SK-N-SH (cell line): ENCODE results near the gene CCDC116. TPM values are rescaled to one million over a fixed set of nuclear protein-coding genes. Genes with fewer than 3 reads are reported as not detected.

Experiments used
- CTCF ChIA-PET: fragments of 300-600, 350-600 bp; formaldehyde crosslinking; extraction: SDS; loops from one replicate; lab custom pipeline; 2021; lab: Yijun Ruan, JAX
- POLR2A ChIA-PET: fragments of 350-600 bp; sonication (Branson Sonifier 250); formaldehyde crosslinking; extraction: SDS; loops from one replicate; lab custom pipeline; 2020; ENCODE audit warnings: antibody characterized with exemption, inconsistent platforms; lab: Yijun Ruan, JAX
- DNase-seq: peaks from one replicate; pipeline ENCODE4 v3.0.0; 2012
- H2AFZ ChIP-seq: fragments of 200-600 bp; sonication (generic); 2 replicates; pipeline ENCODE4 v1.8.1; 2016; ENCODE audit warnings: antibody characterized with exemption, mild to moderate bottlenecking, low read depth
- H3F3A ChIP-seq: fragments of 200-600 bp; sonication (generic); replicated peaks from 2 replicates; pipeline ENCODE3; 2016; ENCODE audit warnings: antibody characterized with exemption, mild to moderate bottlenecking; ENCODE audit not compliant: insufficient read depth
- H3K27ac ChIP-seq, 2 experiments: fragments of 200-500 bp in 1 of 2; fragments of 200-600 bp in 1 of 2; sonication (Bioruptor generic) in 1 of 2; sonication (generic), shearing (Covaris generic) in 1 of 2; 2 replicates each; pipeline versions ENCODE4 v1.5.1 to v1.6.1; 2014 to 2016; ENCODE audit warnings: low read depth in 2 of 2, inconsistent platforms in 1 of 2, low read length in 1 of 2, mild to moderate bottlenecking in 1 of 2, mixed read lengths in 1 of 2
- H3K27me3 ChIP-seq: fragments of 200-600 bp; sonication (generic), shearing (Covaris generic); 2 replicates; pipeline ENCODE4 v1.6.1; 2016; ENCODE audit warnings: mixed run types; ENCODE audit not compliant: insufficient read depth
- H3K36me3 ChIP-seq, 2 experiments: fragments of 200-500 bp in 1 of 2; fragments of 200-600 bp in 1 of 2; sonication (Bioruptor generic) in 1 of 2; sonication (generic) in 1 of 2; replicated peaks in 1 of 2; 2 replicates each; pipeline versions ENCODE3 to v1.5.1; 2014 to 2016; ENCODE audit warnings: low read length in 1 of 2, mild to moderate bottlenecking in 1 of 2; ENCODE audit not compliant: insufficient read depth in 2 of 2, control insufficient read depth in 1 of 2
- H3K4me1 ChIP-seq, 2 experiments: fragments of 200-500 bp in 1 of 2; fragments of 200-600 bp in 1 of 2; sonication (Bioruptor generic) in 1 of 2; sonication (generic), shearing (Covaris generic) in 1 of 2; 2 replicates each; pipeline versions ENCODE4 v1.5.1 to v1.6.1; 2014 to 2016; ENCODE audit warnings: low read depth in 1 of 2, low read length in 1 of 2, mixed run types in 1 of 2; ENCODE audit not compliant: insufficient read depth in 2 of 2, control insufficient read depth in 1 of 2
- H3K4me2 ChIP-seq: fragments of 200-600 bp; sonication (generic), shearing (Covaris generic); 2 replicates; pipeline ENCODE4 v1.6.1; 2017; ENCODE audit warnings: mixed run types
- H3K4me3 ChIP-seq, 2 experiments: fragments of 200-500 bp in 1 of 2; fragments of 200-600 bp in 1 of 2; sonication (Bioruptor generic) in 1 of 2; sonication (generic), shearing (Covaris generic) in 1 of 2; 2 replicates each; pipeline versions ENCODE4 v1.5.1 to v1.8.1; 2014 to 2016; ENCODE audit warnings: low read depth in 2 of 2, inconsistent platforms in 1 of 2, low read length in 1 of 2, mild to moderate bottlenecking in 1 of 2, mixed read lengths in 1 of 2, moderate library complexity in 1 of 2
- H3K79me2 ChIP-seq: fragments of 200-600 bp; sonication (generic); 2 replicates; pipeline ENCODE4 v1.8.1; 2017; ENCODE audit warnings: mild to moderate bottlenecking; ENCODE audit not compliant: insufficient read depth
- H3K9ac ChIP-seq: fragments of 200-600 bp; sonication (generic); 2 replicates; pipeline ENCODE4 v1.6.1; 2017; ENCODE audit warnings: mixed run types
- H3K9me2 ChIP-seq: fragments of 200-600 bp; sonication (generic); 2 replicates; pipeline ENCODE4 v1.6.1; 2017; ENCODE audit warnings: mixed run types
- H3K9me3 ChIP-seq: fragments of 200-600 bp; sonication (generic); 2 replicates; pipeline ENCODE4 v1.6.1; 2017; ENCODE audit warnings: mixed run types, mild to moderate bottlenecking, moderate library complexity
- H4K20me1 ChIP-seq: fragments of 200-600 bp; sonication (generic); 2 replicates; pipeline ENCODE4 v1.6.1; 2017; ENCODE audit warnings: mild to moderate bottlenecking, mixed run types; ENCODE audit not compliant: insufficient read depth
- CHD2 ChIP-seq: fragments of 150-350 bp; IDR thresholded peaks from 2 replicates; pipeline ENCODE4 v1.6.1; 2018; ENCODE audit warnings: low read length; ENCODE audit not compliant: partially characterized antibody
- EP300 ChIP-seq, 2 experiments: IDR thresholded peaks; 2 replicates each; pipeline versions ENCODE4 v1.4.0 to v1.6.1; 2012; ENCODE audit warnings: borderline replicate concordance in 1 of 2, low read depth in 1 of 2, low read length in 1 of 2
- FOXJ3 ChIP-seq: sonication (generic); formaldehyde crosslinking; IDR thresholded peaks from 2 replicates; pipeline ENCODE4 v1.5.1; 2020; ENCODE audit warnings: mild to moderate bottlenecking, missing genetic modification reagents
- FOXM1 ChIP-seq: IDR thresholded peaks from 2 replicates; pipeline ENCODE4 v1.4.0; 2012; ENCODE audit warnings: low read depth, mild to moderate bottlenecking
- JUND ChIP-seq: IDR thresholded peaks from 2 replicates; pipeline ENCODE4 v1.4.0; 2012
- MEF2A ChIP-seq: IDR thresholded peaks from 2 replicates; pipeline ENCODE4 v1.4.0; 2012; ENCODE audit warnings: low read depth, borderline replicate concordance
- RAD21 ChIP-seq: IDR thresholded peaks from 2 replicates; pipeline ENCODE4 v1.6.1; 2012; ENCODE audit warnings: mild to moderate bottlenecking, low read length
- RFX5 ChIP-seq: IDR thresholded peaks from 2 replicates; pipeline ENCODE4 v1.6.1; 2012; ENCODE audit warnings: mild to moderate bottlenecking, improper control_type of control experiment, low read length
- SIN3A ChIP-seq: IDR thresholded peaks from 2 replicates; pipeline ENCODE4 v1.6.1; 2012; ENCODE audit warnings: low read depth, mild to moderate bottlenecking, low read length, moderate library complexity, borderline replicate concordance
- SMC3 ChIP-seq: IDR thresholded peaks from 2 replicates; pipeline ENCODE4 v1.6.1; 2012; ENCODE audit warnings: low read depth, low read length, improper control_type of control experiment
- WGBS: methylation state at CpG from one replicate; pipeline ENCODE4 v1.1.6; 2017; ENCODE audit warnings: low lambda C conversion rate; 5-methylcytosine and 5-hydroxymethylcytosine counted together
- polyA plus RNA-seq, 3 experiments: library from polyadenylated mRNA; depleted of rRNA; stranded (reverse); fragments of >200 nt; gene quantifications; 2 replicates each; pipeline ENCODE4 v1.2.3, GENCODE V29; 2012
- TF ChIP-seq, protein P1 (sequence below): IDR thresholded peaks from 2 replicates; pipeline ENCODE4 v1.4.0; 2012; ENCODE audit warnings: low read depth, borderline replicate concordance
- TF ChIP-seq, protein P2 (sequence below): IDR thresholded peaks from 2 replicates; pipeline ENCODE4 v1.6.1; 2012; ENCODE audit warnings: mild to moderate bottlenecking, low read depth, low read length, moderate library complexity
- TF ChIP-seq, protein P3 (sequence below): IDR thresholded peaks from 2 replicates; pipeline ENCODE4 v1.4.0; 2012; ENCODE audit warnings: low read depth
- TF ChIP-seq, protein P4 (sequence below): fragments of 150-350 bp; IDR thresholded peaks from 2 replicates; pipeline ENCODE4 v1.6.1; 2016; ENCODE audit warnings: mild to moderate bottlenecking, low read depth, low read length
- TF ChIP-seq, protein P5 (sequence below): fragments of 150-350 bp; IDR thresholded peaks from 2 replicates; pipeline ENCODE4 v1.6.1; 2017; ENCODE audit warnings: antibody characterized with exemption, low read length, low read depth, borderline replicate concordance
- TF ChIP-seq, protein P6 (sequence below): fragments of 200-600 bp; sonication (generic); IDR thresholded peaks from 2 replicates; pipeline ENCODE4 v1.6.1; 2017; ENCODE audit warnings: antibody characterized with exemption, mild to moderate bottlenecking, moderate library complexity

Gene CCDC116
- polyA plus RNA-seq, 1 of the 3 experiments (the other 2 are of a cell fraction), result 0.28 TPM

DNA sequence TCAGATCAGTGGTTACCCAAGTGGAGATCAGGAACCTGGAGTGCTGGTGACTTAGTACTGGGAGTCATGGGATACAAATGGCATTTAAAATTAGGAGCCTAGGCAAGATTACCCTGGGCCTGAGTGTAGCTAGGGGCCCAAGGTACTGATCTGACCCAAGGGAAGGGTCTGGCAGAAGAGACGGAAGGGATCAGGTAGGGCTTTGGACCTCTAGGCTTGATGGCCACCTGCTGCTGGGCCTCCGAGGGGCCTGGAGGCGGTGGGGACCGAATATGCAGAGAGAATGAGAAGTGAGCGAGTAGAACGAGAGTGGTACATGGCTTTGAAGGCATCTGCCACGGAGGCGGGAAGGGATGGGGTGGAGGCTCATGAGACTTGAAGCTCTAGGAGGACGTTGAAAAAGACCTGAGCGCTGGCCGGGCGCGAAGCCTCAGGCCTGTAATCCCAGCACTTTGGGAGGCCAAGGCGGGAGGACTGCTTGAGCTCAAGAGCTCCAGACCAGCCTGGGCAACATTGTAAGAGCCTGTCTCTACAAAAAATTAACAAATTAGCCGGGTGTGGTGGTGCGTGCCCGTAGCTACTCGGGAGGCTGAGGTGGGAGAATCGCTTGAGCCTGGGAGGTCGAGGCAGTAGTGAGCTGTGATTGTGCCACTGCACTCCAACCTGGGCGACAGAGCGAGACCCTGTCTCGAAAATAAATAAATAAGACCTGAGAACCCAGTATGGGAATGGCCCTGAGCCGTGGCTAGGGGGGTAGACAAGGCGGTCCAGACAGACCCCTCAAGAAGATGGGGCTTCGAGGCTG lies 32.7 kb downstream of the CCDC116 start:
- Histone ChIP-seq H3K4me1 (peaks cover 0 to 2% of the 10 kb centered on the region in 2 experiments; a peak in 1 of 4 replicates), H3K9me2 (no peaks in the 10 kb centered on the region), H3K4me3 (peak overlapping the region; percentile 72 to 98), H2AFZ (peak overlapping the region; percentile 97), H3K4me2 (peak overlapping the region; percentile 83), H3K27me3 (no peaks in the 10 kb centered on the region), H4K20me1 (no peaks in the 10 kb centered on the region), H3F3A (no peaks in the 10 kb centered on the region), H3K27ac (peak overlapping the region in 1 of 2 experiments; percentile 91; a peak in 3 of 4 replicates), H3K9me3 (no peaks in the 10 kb centered on the region), H3K36me3 (peaks cover 7% of the 10 kb centered on the region in 2 experiments), H3K9ac (peak overlapping the region; percentile 78; the same call in 1 of the 2 replicates), H3K79me2 (peaks cover 33% of the 10 kb centered on the region)
- no peak for TF ChIP-seq FOXJ3
- no peak for TF ChIP-seq FOXM1
- TF ChIP-seq RAD21, result no peak
- no peak for TF ChIP-seq JUND
- TF ChIP-seq CHD2, result no peak
- TF ChIP-seq, protein P1, sequence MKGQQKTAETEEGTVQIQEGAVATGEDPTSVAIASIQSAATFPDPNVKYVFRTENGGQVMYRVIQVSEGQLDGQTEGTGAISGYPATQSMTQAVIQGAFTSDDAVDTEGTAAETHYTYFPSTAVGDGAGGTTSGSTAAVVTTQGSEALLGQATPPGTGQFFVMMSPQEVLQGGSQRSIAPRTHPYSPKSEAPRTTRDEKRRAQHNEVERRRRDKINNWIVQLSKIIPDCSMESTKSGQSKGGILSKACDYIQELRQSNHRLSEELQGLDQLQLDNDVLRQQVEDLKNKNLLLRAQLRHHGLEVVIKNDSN, result no peak
- TF ChIP-seq, protein P2, sequence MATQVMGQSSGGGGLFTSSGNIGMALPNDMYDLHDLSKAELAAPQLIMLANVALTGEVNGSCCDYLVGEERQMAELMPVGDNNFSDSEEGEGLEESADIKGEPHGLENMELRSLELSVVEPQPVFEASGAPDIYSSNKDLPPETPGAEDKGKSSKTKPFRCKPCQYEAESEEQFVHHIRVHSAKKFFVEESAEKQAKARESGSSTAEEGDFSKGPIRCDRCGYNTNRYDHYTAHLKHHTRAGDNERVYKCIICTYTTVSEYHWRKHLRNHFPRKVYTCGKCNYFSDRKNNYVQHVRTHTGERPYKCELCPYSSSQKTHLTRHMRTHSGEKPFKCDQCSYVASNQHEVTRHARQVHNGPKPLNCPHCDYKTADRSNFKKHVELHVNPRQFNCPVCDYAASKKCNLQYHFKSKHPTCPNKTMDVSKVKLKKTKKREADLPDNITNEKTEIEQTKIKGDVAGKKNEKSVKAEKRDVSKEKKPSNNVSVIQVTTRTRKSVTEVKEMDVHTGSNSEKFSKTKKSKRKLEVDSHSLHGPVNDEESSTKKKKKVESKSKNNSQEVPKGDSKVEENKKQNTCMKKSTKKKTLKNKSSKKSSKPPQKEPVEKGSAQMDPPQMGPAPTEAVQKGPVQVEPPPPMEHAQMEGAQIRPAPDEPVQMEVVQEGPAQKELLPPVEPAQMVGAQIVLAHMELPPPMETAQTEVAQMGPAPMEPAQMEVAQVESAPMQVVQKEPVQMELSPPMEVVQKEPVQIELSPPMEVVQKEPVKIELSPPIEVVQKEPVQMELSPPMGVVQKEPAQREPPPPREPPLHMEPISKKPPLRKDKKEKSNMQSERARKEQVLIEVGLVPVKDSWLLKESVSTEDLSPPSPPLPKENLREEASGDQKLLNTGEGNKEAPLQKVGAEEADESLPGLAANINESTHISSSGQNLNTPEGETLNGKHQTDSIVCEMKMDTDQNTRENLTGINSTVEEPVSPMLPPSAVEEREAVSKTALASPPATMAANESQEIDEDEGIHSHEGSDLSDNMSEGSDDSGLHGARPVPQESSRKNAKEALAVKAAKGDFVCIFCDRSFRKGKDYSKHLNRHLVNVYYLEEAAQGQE, result no peak
- no peak for TF ChIP-seq EP300 (IDR thresholded peaks at IDR 0.05; ENCODE audit: borderline replicate concordance in 1 of 2, low read depth in 1 of 2, low read length in 1 of 2)
- TF ChIP-seq, protein P3, sequence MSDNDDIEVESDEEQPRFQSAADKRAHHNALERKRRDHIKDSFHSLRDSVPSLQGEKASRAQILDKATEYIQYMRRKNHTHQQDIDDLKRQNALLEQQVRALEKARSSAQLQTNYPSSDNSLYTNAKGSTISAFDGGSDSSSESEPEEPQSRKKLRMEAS, result no peak
- no peak for TF ChIP-seq SMC3
- TF ChIP-seq, protein P4, sequence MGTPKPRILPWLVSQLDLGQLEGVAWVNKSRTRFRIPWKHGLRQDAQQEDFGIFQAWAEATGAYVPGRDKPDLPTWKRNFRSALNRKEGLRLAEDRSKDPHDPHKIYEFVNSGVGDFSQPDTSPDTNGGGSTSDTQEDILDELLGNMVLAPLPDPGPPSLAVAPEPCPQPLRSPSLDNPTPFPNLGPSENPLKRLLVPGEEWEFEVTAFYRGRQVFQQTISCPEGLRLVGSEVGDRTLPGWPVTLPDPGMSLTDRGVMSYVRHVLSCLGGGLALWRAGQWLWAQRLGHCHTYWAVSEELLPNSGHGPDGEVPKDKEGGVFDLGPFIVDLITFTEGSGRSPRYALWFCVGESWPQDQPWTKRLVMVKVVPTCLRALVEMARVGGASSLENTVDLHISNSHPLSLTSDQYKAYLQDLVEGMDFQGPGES, result no peak
- TF ChIP-seq MEF2A, result no peak
- TF ChIP-seq, protein P5, sequence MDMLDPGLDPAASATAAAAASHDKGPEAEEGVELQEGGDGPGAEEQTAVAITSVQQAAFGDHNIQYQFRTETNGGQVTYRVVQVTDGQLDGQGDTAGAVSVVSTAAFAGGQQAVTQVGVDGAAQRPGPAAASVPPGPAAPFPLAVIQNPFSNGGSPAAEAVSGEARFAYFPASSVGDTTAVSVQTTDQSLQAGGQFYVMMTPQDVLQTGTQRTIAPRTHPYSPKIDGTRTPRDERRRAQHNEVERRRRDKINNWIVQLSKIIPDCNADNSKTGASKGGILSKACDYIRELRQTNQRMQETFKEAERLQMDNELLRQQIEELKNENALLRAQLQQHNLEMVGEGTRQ, result no peak
- TF ChIP-seq SIN3A, result no peak
- no peak for TF ChIP-seq RFX5
- TF ChIP-seq, protein P6, sequence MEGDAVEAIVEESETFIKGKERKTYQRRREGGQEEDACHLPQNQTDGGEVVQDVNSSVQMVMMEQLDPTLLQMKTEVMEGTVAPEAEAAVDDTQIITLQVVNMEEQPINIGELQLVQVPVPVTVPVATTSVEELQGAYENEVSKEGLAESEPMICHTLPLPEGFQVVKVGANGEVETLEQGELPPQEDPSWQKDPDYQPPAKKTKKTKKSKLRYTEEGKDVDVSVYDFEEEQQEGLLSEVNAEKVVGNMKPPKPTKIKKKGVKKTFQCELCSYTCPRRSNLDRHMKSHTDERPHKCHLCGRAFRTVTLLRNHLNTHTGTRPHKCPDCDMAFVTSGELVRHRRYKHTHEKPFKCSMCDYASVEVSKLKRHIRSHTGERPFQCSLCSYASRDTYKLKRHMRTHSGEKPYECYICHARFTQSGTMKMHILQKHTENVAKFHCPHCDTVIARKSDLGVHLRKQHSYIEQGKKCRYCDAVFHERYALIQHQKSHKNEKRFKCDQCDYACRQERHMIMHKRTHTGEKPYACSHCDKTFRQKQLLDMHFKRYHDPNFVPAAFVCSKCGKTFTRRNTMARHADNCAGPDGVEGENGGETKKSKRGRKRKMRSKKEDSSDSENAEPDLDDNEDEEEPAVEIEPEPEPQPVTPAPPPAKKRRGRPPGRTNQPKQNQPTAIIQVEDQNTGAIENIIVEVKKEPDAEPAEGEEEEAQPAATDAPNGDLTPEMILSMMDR, result no peak
- 85% methylated on average over 23 of the region's 26 CpGs for WGBS
- no peak for DNase-seq
- ChIA-PET POLR2A (interaction anchor here (0.7 to 2.1 kb wide), 7 partner anchors 7 to 36 kb away, joined by 3 to 12 read pairs (median 3); partner anchors contain the start of gene SDF2L1), CTCF (interaction anchor here (0.9 to 1.8 kb wide), 5 partner anchors 12 to 288 kb away, joined by 3 to 13 read pairs (median 4); no protein-coding TSS in a partner anchor)
